GM18909 (cell line): ENCODE data around the gene TMEM128.
"Not testable (repeated sequence)": the region's sequence is repeated elsewhere in the genome, so short reads cannot be mapped to it uniquely, and the experiment has no call there.

Experiments
- ATAC-seq: cut with Tn5 transposase; IDR thresholded peaks from one replicate; pipeline ENCODE4 v1.9.1; 2021; ENCODE audit warnings: mild to moderate bottlenecking; ENCODE audit not compliant: unreplicated experiment, poor library complexity

TMEM128 gene

GRCh38 chr4:4202510-4202909 is 45.5 kb downstream of the TMEM128 start:
- ATAC-seq = no peak

- no peak for ATAC-seq
These were observed 47.4 kb downstream of the TMEM128 start for GRCh38 chr4:4200624-4201023.

GRCh38 chr4:4195354-4195753 is 52.7 kb downstream of the TMEM128 start:
- no peak for ATAC-seq

GRCh38 chr4:4188557-4188956 is 59.5 kb downstream of the TMEM128 start:
- ATAC-seq = not testable (repeated sequence)
